G401.6 (cell line): Measurements from ENCODE around the gene EEPD1.
"Not testable (repeated sequence)": the region's sequence is repeated elsewhere in the genome, so short reads cannot be mapped to it uniquely, and the experiment has no call there.

Source experiments
- FAIRE-seq: peaks from 2 replicates; lab custom pipeline; 2012; peaks lifted over from hg19 to GRCh38; lab: Jason Lieb, UNC

Gene EEPD1

GRCh38 chr7:36217211-36217960, 64.3 kb downstream of the EEPD1 start:
- no peak for FAIRE-seq

GRCh38 chr7:36217961-36218284, 64.9 kb downstream of the EEPD1 start:
- no peak for FAIRE-seq

- no peak for FAIRE-seq
Measured at GRCh38 chr7:36219429-36219828, 66.4 kb downstream of the EEPD1 start.

GRCh38 chr7:36223851-36224250, 70.8 kb downstream of the EEPD1 start:
- FAIRE-seq: no peak

- no peak for FAIRE-seq
Measured at GRCh38 chr7:36224934-36225858, 72.1 kb downstream of the EEPD1 start.

- no peak for FAIRE-seq
Measured at GRCh38 chr7:36226151-36226550, 73.1 kb downstream of the EEPD1 start.

GRCh38 chr7:36227223-36227622, 74.2 kb downstream of the EEPD1 start:
- no peak for FAIRE-seq

- no peak for FAIRE-seq
Measured at GRCh38 chr7:36228039-36228438, 75.0 kb downstream of the EEPD1 start.

GRCh38 chr7:36231406-36231805, 78.4 kb downstream of the EEPD1 start:
- FAIRE-seq: no peak

GRCh38 chr7:36232555-36232954, 79.5 kb downstream of the EEPD1 start:
- FAIRE-seq: no peak

GRCh38 chr7:36232971-36233550, 80.0 kb downstream of the EEPD1 start:
- no peak for FAIRE-seq

GRCh38 chr7:36236073-36236472, 83.0 kb downstream of the EEPD1 start:
- no peak for FAIRE-seq

GRCh38 chr7:36238138-36238537, 85.1 kb downstream of the EEPD1 start:
- FAIRE-seq: no peak

GRCh38 chr7:36243356-36243755, 90.3 kb downstream of the EEPD1 start:
- FAIRE-seq: not testable (repeated sequence)

- FAIRE-seq: not testable (repeated sequence)
Measured at GRCh38 chr7:36244001-36244400, 90.9 kb downstream of the EEPD1 start.

GRCh38 chr7:36244429-36244828, 91.4 kb downstream of the EEPD1 start:
- FAIRE-seq: no peak

GRCh38 chr7:36245684-36246299, 92.7 kb downstream of the EEPD1 start:
- FAIRE-seq: no peak

- no peak for FAIRE-seq
Measured at GRCh38 chr7:36249091-36249490, 96.0 kb downstream of the EEPD1 start.

- no peak for FAIRE-seq
Measured at GRCh38 chr7:36253699-36254098, 100.6 kb downstream of the EEPD1 start.

GRCh38 chr7:36258510-36259259, 105.6 kb downstream of the EEPD1 start:
- not testable (repeated sequence) for FAIRE-seq

GRCh38 chr7:36260481-36260880, 107.4 kb downstream of the EEPD1 start:
- no peak for FAIRE-seq
